AG09319 (cell line): Measurements from ENCODE around the gene ABHD13.

Source experiments
- DNase-seq: peaks from one replicate; pipeline ENCODE4 v3.0.0-alpha.2; 2010; ENCODE audit warnings: low read depth; ENCODE audit errors: extremely low read depth
- CTCF ChIP-seq: IDR thresholded peaks from 2 replicates; pipeline ENCODE4 v1.5.1; 2011; ENCODE audit warnings: low read depth, mild to moderate bottlenecking, inconsistent platforms, low read length, moderate library complexity

ABHD13 gene

GRCh38 chr13:108218044-108218974, at the start of gene ABHD13:
Gene ABHD13 (plus strand): TSS chr13:108218392. CDS start chr13:108229219, 10,827 bp downstream.
- TF ChIP-seq CTCF = no peak

GRCh38 chr13:108168929-108169328, 49.3 kb upstream of the ABHD13 start:
- no peak for TF ChIP-seq CTCF
- DNase-seq = no peak

More at GRCh38 chr13:108218044-108218974, at the start of gene ABHD13:
- peak; percentile 71 for DNase-seq

GRCh38 chr13:108176685-108177274, 41.4 kb upstream of the ABHD13 start:
- no peak for DNase-seq
- TF ChIP-seq CTCF = peak; percentile 29

DNA sequence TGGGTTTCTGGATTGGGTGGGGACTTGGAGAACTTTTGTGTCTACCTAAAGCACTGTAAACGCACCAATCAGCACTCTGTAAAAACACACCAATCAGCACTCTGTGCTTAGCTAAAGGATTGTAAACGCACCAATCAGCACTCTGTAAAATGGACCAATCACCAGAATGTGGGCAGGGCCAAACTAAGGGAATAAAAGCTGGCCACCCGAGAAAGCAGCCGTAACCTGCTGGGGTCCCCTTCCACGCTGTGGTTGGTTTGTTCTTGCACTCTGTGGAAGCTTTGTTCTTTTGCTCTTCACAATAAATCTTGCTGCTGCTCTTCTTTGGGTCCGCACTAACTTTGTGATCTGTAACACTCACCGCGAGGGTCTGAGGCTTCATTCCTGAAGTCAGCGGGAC, 40.1 kb upstream of the ABHD13 start:
- no peak for DNase-seq
- no peak for TF ChIP-seq CTCF

- no peak for TF ChIP-seq CTCF
- DNase-seq = no peak
Observed at GRCh38 chr13:108182652-108183051, 35.5 kb upstream of the ABHD13 start.

DNA sequence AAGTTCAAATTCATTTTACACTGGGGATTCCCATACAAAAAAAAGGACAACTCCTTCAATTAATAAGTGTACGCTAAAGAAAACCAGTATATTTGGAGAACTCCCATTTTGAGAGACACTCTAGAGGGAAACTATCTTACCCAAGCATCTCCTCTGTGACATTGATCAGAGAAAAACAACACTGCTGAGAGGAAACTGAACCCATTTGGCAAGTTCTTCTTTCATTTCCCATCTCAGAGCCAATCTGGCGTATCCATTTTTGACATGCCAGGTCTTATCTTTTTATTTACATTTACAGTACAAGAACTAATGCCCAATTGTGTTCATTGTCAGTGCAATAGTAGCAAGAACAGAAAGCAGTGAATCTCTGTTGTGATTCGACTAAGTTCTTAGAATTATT, 33.0 kb upstream of the ABHD13 start:
- TF ChIP-seq CTCF = no peak
- DNase-seq = no peak

DNA sequence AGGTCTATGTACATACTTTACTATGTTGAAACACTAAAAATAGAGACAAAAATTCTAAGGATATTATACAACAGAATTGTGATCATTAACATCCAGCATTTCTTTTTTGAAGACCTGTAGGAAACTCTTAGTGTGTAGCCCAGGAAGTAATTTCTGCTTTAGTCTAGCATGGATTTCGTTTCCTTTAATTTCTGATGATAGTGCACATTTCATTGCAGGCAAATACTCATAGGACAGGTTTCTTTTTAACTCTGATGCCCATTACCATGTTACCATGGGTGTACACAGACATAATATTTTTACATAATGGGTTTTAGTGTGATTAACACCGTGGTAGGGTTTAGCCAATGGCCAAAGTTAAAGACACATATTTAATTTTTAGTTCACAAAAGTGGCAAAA, 29.9 kb upstream of the ABHD13 start:
- TF ChIP-seq CTCF = no peak
- no peak for DNase-seq
